Caco-2 (cell line): ENCODE measurements around the gene KCNQ5. TPM values are rescaled to one million over a fixed set of nuclear protein-coding genes. Genes with fewer than 3 reads are reported as not detected.

Source experiments
- BruUV-seq: library from RNA; stranded (reverse); fragments of 400-500 nt; replicated peaks from 2 replicates; lab custom pipeline; 2021; lab: Mats Ljungman, UMichigan
- CTCF ChIA-PET: fragments of 300-600 bp; sonication (Branson Sonifier 250); formaldehyde crosslinking; loops from one replicate; lab custom pipeline; 2022; ENCODE audit warnings: antibody characterized with exemption; lab: Charles Lee
- POLR2A ChIA-PET: fragments of 300-600 bp; sonication (Branson Sonifier 250); formaldehyde crosslinking; loops from one replicate; lab custom pipeline; 2022; ENCODE audit warnings: antibody characterized with exemption; lab: Charles Lee
- DNase-seq, 2 experiments: peaks; one replicate each; pipeline versions ENCODE4 v3.0.0 to v3.0.0-alpha.2; 2020 to 2022
- H3K27me3 ChIP-seq: replicated peaks from 2 replicates; pipeline ENCODE4 v1.6.0; 2011; ENCODE audit warnings: low read length; ENCODE audit not compliant: control insufficient read depth, insufficient read depth
- H3K36me3 ChIP-seq: 2 replicates; pipeline ENCODE4 v1.5.1; 2011; ENCODE audit warnings: low read length; ENCODE audit not compliant: control insufficient read depth, insufficient read depth
- H3K4me1 ChIP-seq: fragments of 250-450 bp; sonication (Bioruptor Pico); 2 replicates; pipeline ENCODE4 v1.5.1; 2020; ENCODE audit warnings: mild to moderate bottlenecking
- H3K4me3 ChIP-seq: 2 replicates; pipeline ENCODE4 v1.5.1; 2011; ENCODE audit warnings: low read depth, mild to moderate bottlenecking, control low read depth, low read length
- H3K9me3 ChIP-seq: fragments of 250-450 bp; sonication (Bioruptor Pico); 2 replicates; pipeline ENCODE4 v1.5.1; 2020; ENCODE audit warnings: mild to moderate bottlenecking, moderate library complexity
- H3K27ac Mint-ChIP-seq: one replicate; pipeline ENCODE4 v1.8.0; 2022; ENCODE audit warnings: mixed read lengths; ENCODE audit not compliant: unreplicated experiment
- H3K27me3 Mint-ChIP-seq: one replicate; pipeline ENCODE4 v1.8.0; 2022; ENCODE audit warnings: mixed read lengths; ENCODE audit not compliant: insufficient read depth, unreplicated experiment
- H3K36me3 Mint-ChIP-seq: one replicate; pipeline ENCODE4 v1.8.0; 2022; ENCODE audit warnings: mild to moderate bottlenecking, mixed read lengths; ENCODE audit not compliant: insufficient read depth, unreplicated experiment
- H3K4me1 Mint-ChIP-seq: one replicate; pipeline ENCODE4 v1.8.0; 2022; ENCODE audit warnings: low read depth, mixed read lengths; ENCODE audit not compliant: unreplicated experiment
- H3K4me3 Mint-ChIP-seq: one replicate; pipeline ENCODE4 v1.8.0; 2022; ENCODE audit warnings: mild to moderate bottlenecking, moderate library complexity, mixed read lengths; ENCODE audit not compliant: unreplicated experiment
- H3K9me3 Mint-ChIP-seq: one replicate; pipeline ENCODE4 v1.8.0; 2022; ENCODE audit warnings: mixed read lengths; ENCODE audit not compliant: unreplicated experiment
- intact Hi-C: fragments of 100-400 bp; cut with micrococcal nuclease; formaldehyde crosslinking; loops from one replicate; pipeline ENCODE4 v1.10.0; 2022; ENCODE audit not compliant: unreplicated experiment
- total RNA-seq: library from RNA; stranded (reverse); gene quantifications from 2 replicates; pipeline ENCODE4 v1.2.3, GENCODE V29; 2022
- TF ChIP-seq, protein P1 (sequence below), 2 experiments: fragments of 200-600 bp in 1 of 2; IDR thresholded peaks; 1 replicate in 1 of 2; 2 replicates in 1 of 2; pipeline versions ENCODE4 v1.5.1 to v1.8.0; 2011 to 2022; ENCODE audit warnings: antibody characterized with exemption in 1 of 2, control low read depth in 1 of 2, inconsistent platforms in 1 of 2, low read depth in 1 of 2, low read length in 1 of 2, mild to moderate bottlenecking in 1 of 2, moderate library complexity in 1 of 2; ENCODE audit not compliant: insufficient read depth in 1 of 2, severe bottlenecking in 1 of 2, unreplicated experiment in 1 of 2

The KCNQ5 gene
- total RNA-seq, 1 experiment from 2014 or later: 0.20 TPM

DNA sequence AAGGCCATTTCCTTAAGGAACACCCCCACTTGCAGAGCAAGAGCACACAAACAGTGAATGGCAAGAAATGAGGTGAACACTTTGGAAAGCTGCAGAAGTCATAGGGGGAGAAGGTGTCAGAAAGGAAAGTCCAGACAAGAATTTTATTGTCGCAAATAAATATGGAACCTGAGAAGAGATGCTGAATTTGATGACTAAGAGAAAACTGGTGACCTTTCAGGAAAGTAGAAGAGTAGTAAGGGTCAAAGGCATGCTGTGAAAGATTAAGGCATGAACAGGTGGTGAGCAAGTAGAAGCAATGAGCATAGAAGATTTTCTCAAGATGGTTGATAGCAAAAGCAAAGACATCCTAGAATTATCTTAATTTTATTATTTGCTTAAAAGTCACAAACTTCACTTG lies 194.2 kb downstream of the KCNQ5 start:
- no peaks in the 10 kb centered on the region for H3K4me1 ChIP-seq
- Mint-ChIP-seq H3K4me1 (no peaks in the 10 kb centered on the region), H3K36me3 (no peaks in the 10 kb centered on the region), H3K27ac (no peak overlapping the region), H3K4me3 (no peak overlapping the region), H3K9me3 (no peaks in the 10 kb centered on the region), H3K27me3 (peaks cover 12% of the 10 kb centered on the region)
- POLR2A ChIA-PET: no interaction called here
- no peaks in the 10 kb centered on the region for H3K9me3 ChIP-seq
- TF ChIP-seq, protein P1, sequence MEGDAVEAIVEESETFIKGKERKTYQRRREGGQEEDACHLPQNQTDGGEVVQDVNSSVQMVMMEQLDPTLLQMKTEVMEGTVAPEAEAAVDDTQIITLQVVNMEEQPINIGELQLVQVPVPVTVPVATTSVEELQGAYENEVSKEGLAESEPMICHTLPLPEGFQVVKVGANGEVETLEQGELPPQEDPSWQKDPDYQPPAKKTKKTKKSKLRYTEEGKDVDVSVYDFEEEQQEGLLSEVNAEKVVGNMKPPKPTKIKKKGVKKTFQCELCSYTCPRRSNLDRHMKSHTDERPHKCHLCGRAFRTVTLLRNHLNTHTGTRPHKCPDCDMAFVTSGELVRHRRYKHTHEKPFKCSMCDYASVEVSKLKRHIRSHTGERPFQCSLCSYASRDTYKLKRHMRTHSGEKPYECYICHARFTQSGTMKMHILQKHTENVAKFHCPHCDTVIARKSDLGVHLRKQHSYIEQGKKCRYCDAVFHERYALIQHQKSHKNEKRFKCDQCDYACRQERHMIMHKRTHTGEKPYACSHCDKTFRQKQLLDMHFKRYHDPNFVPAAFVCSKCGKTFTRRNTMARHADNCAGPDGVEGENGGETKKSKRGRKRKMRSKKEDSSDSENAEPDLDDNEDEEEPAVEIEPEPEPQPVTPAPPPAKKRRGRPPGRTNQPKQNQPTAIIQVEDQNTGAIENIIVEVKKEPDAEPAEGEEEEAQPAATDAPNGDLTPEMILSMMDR (IDR thresholded peaks at IDR 0.05; ENCODE audit: insufficient read depth in 1 of 2, low read depth in 1 of 2, low read length in 1 of 2, severe bottlenecking in 1 of 2, unreplicated experiment in 1 of 2): no peak
- no peak for DNase-seq
- intact Hi-C loops: no loop called here
- no peaks in the 10 kb centered on the region for H3K27me3 ChIP-seq
- H3K36me3 ChIP-seq: no peaks in the 10 kb centered on the region
- BruUV-seq: no TSS peak
- CTCF ChIA-PET: no interaction called here
- no peak overlapping the region for H3K4me3 ChIP-seq

GRCh38 chr6:72817208-72817607 lies 195.3 kb downstream of the KCNQ5 start:
- Mint-ChIP-seq H3K9me3 (no peaks in the 10 kb centered on the region), H3K27me3 (peaks cover 12% of the 10 kb centered on the region), H3K4me3 (no peak overlapping the region), H3K27ac (no peak overlapping the region), H3K36me3 (no peaks in the 10 kb centered on the region), H3K4me1 (no peaks in the 10 kb centered on the region)
- Histone ChIP-seq H3K4me1 (no peaks in the 10 kb centered on the region), H3K27me3 (no peaks in the 10 kb centered on the region), H3K9me3 (no peaks in the 10 kb centered on the region), H3K4me3 (no peak overlapping the region), H3K36me3 (no peaks in the 10 kb centered on the region)
- intact Hi-C loops: no loop called here
- DNase-seq: no peak
- CTCF ChIA-PET: no interaction called here
- TF ChIP-seq, protein P1 (IDR thresholded peaks at IDR 0.05; ENCODE audit: insufficient read depth in 1 of 2, low read depth in 1 of 2, low read length in 1 of 2, severe bottlenecking in 1 of 2, unreplicated experiment in 1 of 2): no peak
- BruUV-seq: no TSS peak
- POLR2A ChIA-PET: no interaction called here

DNA sequence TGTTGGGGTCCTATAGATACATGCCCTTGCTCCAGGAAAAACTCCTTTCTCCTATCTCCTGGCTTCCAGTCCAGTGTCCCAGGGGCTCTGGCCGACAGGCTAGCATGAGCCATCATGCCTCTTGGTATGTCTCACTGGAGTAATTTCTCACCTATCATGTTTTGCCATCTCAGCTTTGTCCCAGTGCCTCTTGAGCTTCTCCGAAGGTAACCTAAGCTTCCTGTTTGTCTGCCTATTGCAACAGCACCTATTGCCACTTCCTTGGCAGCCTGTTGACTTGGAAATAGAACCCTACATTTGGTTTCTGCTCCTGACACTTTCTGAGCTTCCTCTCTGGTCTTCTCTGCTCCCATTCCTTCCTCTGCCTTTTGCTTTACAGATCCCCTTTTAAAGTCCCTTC lies 197.7 kb downstream of the KCNQ5 start:
- H3K27me3 Mint-ChIP-seq: peaks cover 9% of the 10 kb centered on the region
- H3K4me3 Mint-ChIP-seq: no peak overlapping the region
- BruUV-seq: no TSS peak
- CTCF ChIA-PET: no interaction called here
- H3K27me3 ChIP-seq: no peaks in the 10 kb centered on the region
- POLR2A ChIA-PET: no interaction called here
- intact Hi-C loops: no loop called here
- H3K4me1 Mint-ChIP-seq: no peaks in the 10 kb centered on the region
- no peaks in the 10 kb centered on the region for H3K4me1 ChIP-seq
- no peaks in the 10 kb centered on the region for H3K36me3 Mint-ChIP-seq
- H3K9me3 ChIP-seq: no peaks in the 10 kb centered on the region
- no peak overlapping the region for H3K27ac Mint-ChIP-seq
- TF ChIP-seq, protein P1 (IDR thresholded peaks at IDR 0.05; ENCODE audit: insufficient read depth in 1 of 2, low read depth in 1 of 2, low read length in 1 of 2, severe bottlenecking in 1 of 2, unreplicated experiment in 1 of 2): no peak
- H3K4me3 ChIP-seq: no peak overlapping the region
- H3K36me3 ChIP-seq: no peaks in the 10 kb centered on the region
- H3K9me3 Mint-ChIP-seq: no peaks in the 10 kb centered on the region
- DNase-seq: no peak
